ENCODE measurements around the gene CDH6. TPM values are rescaled to one million over a fixed set of nuclear protein-coding genes. Genes with fewer than 3 reads are reported as not detected.

Gene CDH6
- total RNA-seq, 1 donor from 2014 or later = not detected

DNA sequence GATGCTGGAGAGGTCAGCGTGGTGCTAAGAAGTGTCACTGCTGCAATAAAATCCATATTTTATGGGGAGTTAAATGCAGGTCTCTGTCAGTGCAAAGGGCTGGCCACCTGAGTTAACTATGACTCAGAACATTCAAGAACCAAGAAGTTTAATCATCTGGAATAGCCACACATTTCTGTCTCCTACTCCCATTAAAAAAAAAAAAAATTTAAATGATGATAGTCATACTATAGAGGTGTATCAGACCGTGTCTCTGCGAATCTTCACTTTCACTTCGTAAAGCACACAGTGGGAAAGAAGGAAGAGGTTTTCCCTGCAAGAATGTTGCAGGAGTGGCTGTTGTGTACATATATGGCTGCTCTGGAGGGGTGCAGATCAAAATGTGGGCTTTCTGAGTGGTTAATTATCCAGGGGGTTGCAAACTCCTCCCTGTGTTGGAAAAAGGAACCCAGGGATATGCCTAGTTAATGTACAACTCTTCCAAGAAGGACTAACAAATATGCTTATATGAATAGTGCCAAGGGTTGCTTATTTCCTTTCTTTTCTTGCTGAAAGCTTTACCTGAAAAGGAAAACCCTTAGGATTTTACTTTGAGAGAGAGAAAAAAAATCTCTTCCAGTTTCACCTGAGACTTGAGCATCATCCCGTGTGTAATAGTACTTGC, 1.5 kb downstream of the CDH6 start:
- no peaks in the 10 kb centered on the region for H3K9me3 Mint-ChIP-seq
- intact Hi-C loops (cut with micrococcal nuclease) = no loop called here
- DNase-seq = no peak
- POLR2A ChIA-PET = no interaction called here
- H3K36me3 Mint-ChIP-seq (ENCODE audit: low read depth) = no peaks in the 10 kb centered on the region
- no peak overlapping the region for H3K27ac Mint-ChIP-seq
- ATAC-seq (ENCODE audit: low read depth) = no peak
- TF ChIP-seq, protein P1, sequence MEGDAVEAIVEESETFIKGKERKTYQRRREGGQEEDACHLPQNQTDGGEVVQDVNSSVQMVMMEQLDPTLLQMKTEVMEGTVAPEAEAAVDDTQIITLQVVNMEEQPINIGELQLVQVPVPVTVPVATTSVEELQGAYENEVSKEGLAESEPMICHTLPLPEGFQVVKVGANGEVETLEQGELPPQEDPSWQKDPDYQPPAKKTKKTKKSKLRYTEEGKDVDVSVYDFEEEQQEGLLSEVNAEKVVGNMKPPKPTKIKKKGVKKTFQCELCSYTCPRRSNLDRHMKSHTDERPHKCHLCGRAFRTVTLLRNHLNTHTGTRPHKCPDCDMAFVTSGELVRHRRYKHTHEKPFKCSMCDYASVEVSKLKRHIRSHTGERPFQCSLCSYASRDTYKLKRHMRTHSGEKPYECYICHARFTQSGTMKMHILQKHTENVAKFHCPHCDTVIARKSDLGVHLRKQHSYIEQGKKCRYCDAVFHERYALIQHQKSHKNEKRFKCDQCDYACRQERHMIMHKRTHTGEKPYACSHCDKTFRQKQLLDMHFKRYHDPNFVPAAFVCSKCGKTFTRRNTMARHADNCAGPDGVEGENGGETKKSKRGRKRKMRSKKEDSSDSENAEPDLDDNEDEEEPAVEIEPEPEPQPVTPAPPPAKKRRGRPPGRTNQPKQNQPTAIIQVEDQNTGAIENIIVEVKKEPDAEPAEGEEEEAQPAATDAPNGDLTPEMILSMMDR (IDR thresholded peaks at IDR 0.05) = no peak
- no peak overlapping the region for H3K4me3 Mint-ChIP-seq
- peaks cover 2% of the 10 kb centered on the region for H3K4me1 Mint-ChIP-seq
- H3K27me3 Mint-ChIP-seq = peaks cover 29% of the 10 kb centered on the region
- CTCF ChIA-PET = no interaction called here

DNA sequence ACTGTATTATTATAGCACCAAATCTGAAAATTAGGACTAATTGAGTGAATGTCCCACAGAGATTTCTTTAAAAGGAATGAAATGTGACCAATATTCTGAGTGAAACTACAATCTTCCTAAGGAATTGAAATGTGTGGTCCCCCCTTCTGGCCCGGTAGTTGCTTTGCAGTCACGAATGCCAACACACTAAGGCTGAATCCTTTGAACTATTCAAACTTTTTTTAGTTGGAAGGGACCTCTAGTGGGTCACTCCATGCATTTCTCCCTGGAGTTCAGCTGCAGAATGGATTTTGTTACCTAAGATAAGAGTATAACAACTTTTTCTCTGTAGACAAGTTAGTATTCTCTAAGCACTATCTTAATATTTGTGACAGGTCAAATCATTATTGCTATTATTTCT, 2.8 kb downstream of the CDH6 start:
- H3K4me1 Mint-ChIP-seq = peaks cover 2% of the 10 kb centered on the region
- ATAC-seq (ENCODE audit: low read depth) (no peak), DNase-seq (no peak)
- CTCF ChIA-PET = no interaction called here
- POLR2A ChIA-PET = no interaction called here
- H3K4me3 Mint-ChIP-seq = no peak overlapping the region
- peaks cover 29% of the 10 kb centered on the region for H3K27me3 Mint-ChIP-seq
- TF ChIP-seq, protein P1 (IDR thresholded peaks at IDR 0.05) = no peak
- H3K9me3 Mint-ChIP-seq = no peaks in the 10 kb centered on the region
- intact Hi-C loops (cut with micrococcal nuclease) = no loop called here
- no peak overlapping the region for H3K27ac Mint-ChIP-seq
- H3K36me3 Mint-ChIP-seq (ENCODE audit: low read depth) = no peaks in the 10 kb centered on the region

DNA sequence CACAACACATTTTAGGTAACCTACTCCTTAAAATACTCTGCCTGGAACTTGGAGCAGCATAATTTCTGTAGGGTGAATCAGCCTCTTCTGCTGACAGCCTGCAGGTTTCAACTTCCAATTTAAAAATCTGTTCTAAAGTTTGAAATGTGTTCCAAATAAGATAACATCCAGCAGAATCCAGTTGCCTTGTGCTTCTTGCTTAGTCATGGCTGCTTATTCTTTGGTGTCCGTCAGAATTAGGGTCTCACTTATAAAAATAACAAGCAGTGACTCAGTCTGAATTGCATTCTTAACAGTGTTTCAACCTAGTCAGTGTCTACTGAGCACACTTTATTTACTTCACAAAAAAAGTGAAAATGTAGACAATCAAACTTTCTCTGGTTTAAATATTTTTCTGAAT, 3.7 kb downstream of the CDH6 start:
- no peaks in the 10 kb centered on the region for H3K9me3 Mint-ChIP-seq
- ATAC-seq (ENCODE audit: low read depth) = no peak
- H3K27ac Mint-ChIP-seq = no peak overlapping the region
- no peak overlapping the region for H3K4me3 Mint-ChIP-seq
- POLR2A ChIA-PET = no interaction called here
- no peak for DNase-seq
- peaks cover 27% of the 10 kb centered on the region for H3K27me3 Mint-ChIP-seq
- H3K4me1 Mint-ChIP-seq = peaks cover 2% of the 10 kb centered on the region
- no peaks in the 10 kb centered on the region for H3K36me3 Mint-ChIP-seq (ENCODE audit: low read depth)
- TF ChIP-seq, protein P1 (IDR thresholded peaks at IDR 0.05) = no peak
- intact Hi-C loops (cut with micrococcal nuclease) = no loop called here
- CTCF ChIA-PET = no interaction called here

DNA sequence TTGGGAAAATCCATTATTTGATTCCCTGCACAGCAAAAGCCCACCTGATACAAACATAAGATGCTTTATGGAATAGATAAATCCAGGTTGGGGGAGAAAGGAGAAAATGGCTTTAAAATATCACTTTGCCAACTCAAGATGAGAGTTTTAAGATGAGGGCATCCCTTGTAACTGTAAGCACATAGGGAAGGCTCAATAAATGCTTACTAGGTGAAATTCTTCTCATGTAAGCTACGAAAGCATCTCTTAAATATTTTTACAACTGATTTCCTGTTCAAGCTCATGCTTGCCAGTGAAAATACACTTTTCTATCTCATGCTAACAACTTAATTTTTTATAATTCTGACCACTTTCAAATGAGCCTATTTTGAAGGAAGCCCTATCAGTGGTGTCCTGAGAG, 11.5 kb downstream of the CDH6 start:
- Mint-ChIP-seq H3K4me1 (no peaks in the 10 kb centered on the region), H3K4me3 (no peak overlapping the region), H3K27ac (no peak overlapping the region), H3K9me3 (no peaks in the 10 kb centered on the region), H3K27me3 (no peaks in the 10 kb centered on the region), H3K36me3 (ENCODE audit: low read depth) (no peaks in the 10 kb centered on the region)
- CTCF ChIA-PET = no interaction called here
- DNase-seq (no peak), ATAC-seq (ENCODE audit: low read depth) (no peak)
- POLR2A ChIA-PET = no interaction called here
- TF ChIP-seq, protein P1 (IDR thresholded peaks at IDR 0.05) = no peak
- intact Hi-C loops (cut with micrococcal nuclease) = no loop called here

DNA sequence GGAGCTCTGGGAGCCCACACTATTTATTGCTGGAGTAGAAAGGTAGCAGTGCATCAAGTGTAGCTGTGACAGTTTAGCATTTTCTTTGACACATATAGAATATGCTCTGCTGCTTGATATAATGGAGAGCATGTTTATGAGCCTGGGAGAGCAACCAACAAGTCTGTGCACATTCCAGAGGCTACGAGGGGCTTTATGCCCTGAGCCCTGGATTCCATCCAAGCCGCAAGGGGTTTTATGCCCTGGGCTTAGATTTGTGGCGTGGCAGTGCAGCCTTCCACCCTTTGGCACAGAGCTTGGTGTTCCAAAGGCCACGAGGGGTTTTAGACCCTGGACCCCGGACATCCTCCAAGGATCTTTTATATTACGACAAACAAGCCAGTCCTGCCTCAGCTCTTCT, 14.6 kb downstream of the CDH6 start:
- ATAC-seq (ENCODE audit: low read depth) (no peak), DNase-seq (no peak)
- TF ChIP-seq, protein P1 (IDR thresholded peaks at IDR 0.05) = no peak
- Mint-ChIP-seq H3K27me3 (no peaks in the 10 kb centered on the region), H3K27ac (no peak overlapping the region), H3K36me3 (ENCODE audit: low read depth) (no peaks in the 10 kb centered on the region), H3K4me1 (no peaks in the 10 kb centered on the region), H3K9me3 (no peaks in the 10 kb centered on the region), H3K4me3 (no peak overlapping the region)
- POLR2A ChIA-PET = no interaction called here
- intact Hi-C loops (cut with micrococcal nuclease) = no loop called here
- CTCF ChIA-PET = no interaction called here

Measured in activated B cell treated with CpG ODN at 0.5 μM for 24 hours (primary cell).